Gastrocnemius medialis (tissue), 4 donors: ENCODE results near the gene PPP2R1B. TPM values are rescaled to one million over a fixed set of nuclear protein-coding genes. Genes with fewer than 3 reads are reported as not detected.

Experiments used
- ATAC-seq, 2 donors: fragments of 150-250 bp; one replicate each; pipeline ENCODE4 v1.9.1; 2016
- DNase-seq, 2 donors: peaks; one replicate each; pipeline ENCODE4 v3.0.0-alpha.2; 2019
- H3K27ac ChIP-seq, 4 donors: fragments of 200-600 bp; sonication (generic); 1 replicate in 1 of 4; 2 replicates in 3 of 4; pipeline ENCODE4 v1.5.1; 2016 to 2018; ENCODE audit warnings: mild to moderate bottlenecking in 2 of 4, moderate library complexity in 1 of 4
- H3K27me3 ChIP-seq, 3 donors: fragments of 200-600 bp; sonication (generic) in 2 of 3; 1 replicate in 1 of 3; 2 replicates in 2 of 3; pipeline versions ENCODE4 v1.5.1 to v1.6.0; 2016 to 2019; ENCODE audit warnings: mild to moderate bottlenecking in 1 of 3, moderate library complexity in 1 of 3
- H3K36me3 ChIP-seq, 2 donors: fragments of 200-600 bp; sonication (generic) in 1 of 2; one replicate each; pipeline ENCODE4 v1.5.1; 2017 to 2018
- H3K4me1 ChIP-seq, 2 donors: fragments of 200-600 bp; sonication (generic) in 1 of 2; one replicate each; pipeline ENCODE4 v1.5.1; 2016 to 2017; ENCODE audit warnings: mild to moderate bottlenecking in 2 of 2
- H3K4me3 ChIP-seq, 4 donors: fragments of 200-600 bp; sonication (generic) in 3 of 4; 1 replicate in 1 of 4; 2 replicates in 3 of 4; pipeline ENCODE4 v1.5.1; 2016 to 2019; ENCODE audit warnings: mild to moderate bottlenecking in 2 of 4
- H3K9me3 ChIP-seq, 3 donors: fragments of 200-600 bp; sonication (generic) in 2 of 3; 1 replicate in 1 of 3; 2 replicates in 2 of 3; pipeline ENCODE4 v1.5.1; 2016 to 2019
- POLR2A ChIP-seq, 2 donors: fragments of 450-650 bp; IDR thresholded peaks; one replicate each; pipeline ENCODE4 v1.6.1; 2017; ENCODE audit warnings: antibody characterized with exemption in 2 of 2, mild to moderate bottlenecking in 2 of 2, moderate library complexity in 2 of 2
- in situ Hi-C, 4 donors: fragments of 200-750 bp; cut with MboI; loops; one replicate each; pipeline versions ENCODE4 v1.15.0 to v1.8.0; 2017; ENCODE audit warnings: low sequenced_read_pairs in 4 of 4
- intact Hi-C: fragments of 100-400 bp; cut with DNase I; formaldehyde crosslinking; loops from one replicate; pipeline ENCODE4 v1.15.1; 2023; ENCODE audit warnings: low total_unique reads
- total RNA-seq, 4 donors: library from RNA; depleted of rRNA; stranded (reverse); fragments of >200 nt; gene quantifications; one replicate each; pipeline versions ENCODE4 v1.1.0 to v1.2.3, GENCODE V29; 2016
- TF ChIP-seq, protein P1 (sequence below), 5 experiments: fragments of 450-650 bp in 3 of 5; fragments of 200-600 bp in 2 of 5; sonication (generic) in 2 of 5; IDR thresholded peaks in 4 of 5; conservative IDR thresholded peaks in 1 of 5; 1 replicate in 4 of 5; 2 replicates in 1 of 5; pipeline ENCODE4 v1.5.1; 2016 to 2019; ENCODE audit warnings: antibody characterized with exemption in 5 of 5, mild to moderate bottlenecking in 3 of 5, moderate library complexity in 3 of 5

Gene PPP2R1B
- total RNA-seq, 4 donors from 2014 or later = 7.3 to 16.0 (median 9.4) TPM

DNA sequence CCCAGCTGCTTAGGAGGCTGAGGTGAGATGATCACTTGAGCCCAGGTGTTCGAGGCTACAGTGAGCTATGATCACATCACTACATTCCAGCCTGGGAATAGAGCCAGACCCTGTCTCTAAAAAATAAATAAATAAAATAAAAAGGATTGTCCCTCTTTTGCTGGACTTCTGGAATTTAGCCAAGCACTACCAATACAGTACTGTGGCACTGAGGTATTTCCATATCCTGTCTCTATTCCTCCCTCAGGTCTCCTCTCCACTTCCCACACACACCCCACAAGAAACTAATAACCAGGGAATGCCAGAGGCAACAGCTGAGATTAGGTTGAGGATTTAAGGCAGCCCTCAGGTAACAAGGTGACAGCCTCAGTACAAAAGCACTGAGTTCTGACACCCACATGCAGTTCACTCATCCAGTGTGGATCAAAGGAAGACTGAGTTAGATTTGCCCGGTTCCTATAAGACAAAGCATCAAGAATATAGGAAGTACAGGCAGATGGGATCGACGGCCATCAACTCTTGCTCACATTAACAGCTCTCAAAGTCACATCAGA is 4.5 kb upstream of the PPP2R1B start:
- no peak for ATAC-seq
- TF ChIP-seq, protein P1, sequence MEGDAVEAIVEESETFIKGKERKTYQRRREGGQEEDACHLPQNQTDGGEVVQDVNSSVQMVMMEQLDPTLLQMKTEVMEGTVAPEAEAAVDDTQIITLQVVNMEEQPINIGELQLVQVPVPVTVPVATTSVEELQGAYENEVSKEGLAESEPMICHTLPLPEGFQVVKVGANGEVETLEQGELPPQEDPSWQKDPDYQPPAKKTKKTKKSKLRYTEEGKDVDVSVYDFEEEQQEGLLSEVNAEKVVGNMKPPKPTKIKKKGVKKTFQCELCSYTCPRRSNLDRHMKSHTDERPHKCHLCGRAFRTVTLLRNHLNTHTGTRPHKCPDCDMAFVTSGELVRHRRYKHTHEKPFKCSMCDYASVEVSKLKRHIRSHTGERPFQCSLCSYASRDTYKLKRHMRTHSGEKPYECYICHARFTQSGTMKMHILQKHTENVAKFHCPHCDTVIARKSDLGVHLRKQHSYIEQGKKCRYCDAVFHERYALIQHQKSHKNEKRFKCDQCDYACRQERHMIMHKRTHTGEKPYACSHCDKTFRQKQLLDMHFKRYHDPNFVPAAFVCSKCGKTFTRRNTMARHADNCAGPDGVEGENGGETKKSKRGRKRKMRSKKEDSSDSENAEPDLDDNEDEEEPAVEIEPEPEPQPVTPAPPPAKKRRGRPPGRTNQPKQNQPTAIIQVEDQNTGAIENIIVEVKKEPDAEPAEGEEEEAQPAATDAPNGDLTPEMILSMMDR (IDR thresholded peaks at IDR 0.05 in 4 of 5, conservative IDR thresholded peaks at IDR 0.05 in 1 of 5) = no peak
- no peak for TF ChIP-seq POLR2A (IDR thresholded peaks at IDR 0.05)
- in situ Hi-C loops (loop anchor here in 1 of 4 donors (10.0 kb wide), 1 partner anchor 206 kb away; no protein-coding TSS in a partner anchor), intact Hi-C loops (no loop called here)
- no peak for DNase-seq
- H3K9me3 ChIP-seq = no peaks in the 10 kb centered on the region
- H3K27me3 ChIP-seq = no peaks in the 10 kb centered on the region
- no peaks in the 10 kb centered on the region for H3K36me3 ChIP-seq
- no peak overlapping the region for H3K27ac ChIP-seq
- no peak overlapping the region for H3K4me3 ChIP-seq
- peaks cover 4 to 12% of the 10 kb centered on the region in 2 donors for H3K4me1 ChIP-seq

DNA sequence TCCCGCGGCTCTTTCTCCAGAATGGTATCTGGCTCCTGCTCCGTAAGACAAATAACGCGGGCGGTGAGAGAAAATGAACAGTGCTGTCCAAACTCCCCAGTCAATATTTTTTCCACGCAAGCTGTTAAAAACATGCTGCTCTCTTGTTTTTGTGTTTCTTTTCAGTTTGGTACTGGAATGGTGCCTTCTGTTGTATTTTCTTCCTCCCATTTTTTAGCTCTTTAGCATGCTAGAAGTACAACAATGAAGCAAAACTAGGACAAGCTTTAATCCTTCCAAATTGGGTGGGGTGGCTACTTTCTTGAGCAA is 599 bp upstream of the PPP2R1B start:
- ATAC-seq = peak in 1 of 2 donors; percentile 65
- intact Hi-C loops (loop anchor here (1.0 kb wide), 2 partner anchors 30 to 163 kb away; no protein-coding TSS in a partner anchor), in situ Hi-C loops (no loop called here)
- no peaks in the 10 kb centered on the region for H3K9me3 ChIP-seq
- H3K4me1 ChIP-seq = peaks cover 11 to 14% of the 10 kb centered on the region in 2 donors
- H3K36me3 ChIP-seq = peaks cover 0 to 5% of the 10 kb centered on the region in 2 donors
- H3K27me3 ChIP-seq = no peaks in the 10 kb centered on the region
- no peak for TF ChIP-seq POLR2A (IDR thresholded peaks at IDR 0.05)
- TF ChIP-seq, protein P1 (IDR thresholded peaks at IDR 0.05 in 4 of 5, conservative IDR thresholded peaks at IDR 0.05 in 1 of 5) = no peak
- H3K4me3 ChIP-seq = peak overlapping the region; percentile 84 to 97 (median 94)
- H3K27ac ChIP-seq = peak overlapping the region; percentile 89 to 94 (median 92)
- no peak for DNase-seq

DNA sequence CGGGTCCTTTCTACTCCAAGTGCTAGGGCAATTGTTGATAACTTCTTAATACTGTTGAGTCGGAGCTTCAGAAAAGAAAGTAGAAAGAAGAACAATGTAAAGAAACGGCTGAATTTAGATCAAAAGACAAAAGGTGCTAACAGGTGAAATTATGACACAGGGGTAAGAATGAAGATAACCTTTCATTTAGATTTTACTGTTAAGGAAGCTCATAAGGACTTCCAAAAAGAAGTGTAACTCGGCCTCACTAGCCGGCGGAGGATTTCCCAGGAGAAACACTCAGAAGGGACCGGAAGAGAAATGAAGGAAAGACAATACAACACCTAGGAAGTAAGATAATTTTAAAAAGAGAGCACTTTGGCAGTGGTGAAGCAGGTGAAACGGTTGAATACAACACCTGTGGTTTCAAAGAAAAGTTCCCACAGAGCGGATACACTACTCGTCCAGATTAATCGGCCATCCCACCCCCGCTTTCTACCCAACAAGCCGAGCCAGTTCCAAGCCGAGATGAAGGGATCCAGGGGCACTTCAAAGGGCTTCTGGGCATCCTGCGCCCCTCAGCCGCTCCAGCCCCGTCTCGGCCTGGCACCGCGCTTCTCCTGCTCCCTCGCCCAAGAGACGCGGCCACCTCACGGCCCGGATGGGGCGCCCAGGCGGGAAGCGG is 737 bp downstream of the PPP2R1B start:
- H3K36me3 ChIP-seq = peaks cover 0 to 17% of the 10 kb centered on the region in 2 donors
- intact Hi-C loops = no loop called here
- H3K9me3 ChIP-seq = no peaks in the 10 kb centered on the region
- H3K4me1 ChIP-seq = peaks cover 14 to 15% of the 10 kb centered on the region in 2 donors
- H3K27me3 ChIP-seq = no peaks in the 10 kb centered on the region
- peak overlapping the region; percentile 89 to 94 (median 92) for H3K27ac ChIP-seq
- in situ Hi-C loops = no loop called here
- H3K4me3 ChIP-seq = peak overlapping the region; percentile 84 to 97 (median 94)
- TF ChIP-seq, protein P1 (IDR thresholded peaks at IDR 0.05 in 4 of 5, conservative IDR thresholded peaks at IDR 0.05 in 1 of 5) = no peak
- no peak for DNase-seq
- peak; percentile 25 to 31 for ATAC-seq

- no peak for ATAC-seq
- no peak for TF ChIP-seq POLR2A (IDR thresholded peaks at IDR 0.05)
- TF ChIP-seq, protein P1 (IDR thresholded peaks at IDR 0.05 in 4 of 5, conservative IDR thresholded peaks at IDR 0.05 in 1 of 5) = no peak
- in situ Hi-C loops = no loop called here
- Histone ChIP-seq H3K9me3 (no peaks in the 10 kb centered on the region), H3K4me3 (peak overlapping the region in 2 of 4 donors; percentile 94 to 95), H3K27me3 (no peaks in the 10 kb centered on the region), H3K4me1 (peaks cover 14 to 20% of the 10 kb centered on the region in 2 donors), H3K36me3 (peaks cover 0 to 25% of the 10 kb centered on the region in 2 donors), H3K27ac (peak overlapping the region in 1 of 4 donors; percentile 89)
- intact Hi-C loops = no loop called here
- no peak for DNase-seq
Measured at GRCh38 chr11:111764621-111765020, 1.6 kb downstream of the PPP2R1B start.
